Mesendoderm (in vitro differentiated cells): Measurements from ENCODE around the gene ADAMTSL1.

ENCODE experiments used
- DNase-seq: peaks from one replicate; pipeline ENCODE4 v3.0.0; 2013
- H2AK5ac ChIP-seq: 2 replicates; pipeline ENCODE4 v1.6.1; 2013; ENCODE audit warnings: low read length, inconsistent platforms
- H2BK120ac ChIP-seq: 2 replicates; pipeline ENCODE4 v1.6.1; 2013; ENCODE audit warnings: low read depth, mild to moderate bottlenecking, low read length, moderate library complexity, mixed read lengths
- H2BK15ac ChIP-seq: replicated peaks from 2 replicates; pipeline ENCODE4 v1.6.1; 2013; ENCODE audit warnings: low read depth, mild to moderate bottlenecking, moderate library complexity
- H2BK5ac ChIP-seq: 2 replicates; pipeline ENCODE4 v1.6.1; 2013; ENCODE audit warnings: low read length, inconsistent platforms
- H3K18ac ChIP-seq: 2 replicates; pipeline ENCODE4 v1.6.1; 2013; ENCODE audit warnings: mild to moderate bottlenecking, low read length, mixed read lengths
- H3K23ac ChIP-seq: one replicate; pipeline ENCODE4 v1.6.1; 2013; ENCODE audit warnings: low read length
- H3K27ac ChIP-seq: 2 replicates; pipeline ENCODE4 v1.5.1; 2013; ENCODE audit warnings: low read depth, mild to moderate bottlenecking, inconsistent platforms, low read length, moderate library complexity
- H3K27me3 ChIP-seq: 2 replicates; pipeline ENCODE4 v1.6.1; 2013; ENCODE audit warnings: low read length, control low read depth, mild to moderate bottlenecking, inconsistent platforms; ENCODE audit not compliant: insufficient read depth, poor library complexity
- H3K36me3 ChIP-seq: 2 replicates; pipeline ENCODE4 v1.6.1; 2013; ENCODE audit warnings: low read length, inconsistent platforms; ENCODE audit not compliant: control insufficient read depth, insufficient read depth
- H3K4ac ChIP-seq: one replicate; pipeline ENCODE4 v1.6.1; 2013; ENCODE audit warnings: low read depth, mild to moderate bottlenecking, low read length, moderate library complexity
- H3K4me1 ChIP-seq: 2 replicates; pipeline ENCODE4 v1.6.1; 2013; ENCODE audit warnings: low read depth, low read length, inconsistent platforms; ENCODE audit not compliant: control insufficient read depth
- H3K4me2 ChIP-seq: 2 replicates; pipeline ENCODE4 v1.6.1; 2013; ENCODE audit warnings: low read length
- H3K4me3 ChIP-seq: 2 replicates; pipeline ENCODE4 v1.5.1; 2013; ENCODE audit warnings: mild to moderate bottlenecking, low read length
- H3K56ac ChIP-seq: one replicate; pipeline ENCODE4 v1.6.1; 2013; ENCODE audit warnings: low read length
- H3K79me1 ChIP-seq: 2 replicates; pipeline ENCODE4 v1.6.1; 2013; ENCODE audit warnings: low read length, inconsistent platforms
- H3K79me2 ChIP-seq: 2 replicates; pipeline ENCODE4 v1.6.1; 2013; ENCODE audit warnings: mild to moderate bottlenecking, low read length; ENCODE audit not compliant: control insufficient read depth, insufficient read depth
- H3K9ac ChIP-seq: 2 replicates; pipeline ENCODE4 v1.6.1; 2013; ENCODE audit warnings: low read length, inconsistent platforms
- H4K5ac ChIP-seq: one replicate; pipeline ENCODE4 v1.6.1; 2013; ENCODE audit warnings: low read length
- H4K8ac ChIP-seq: one replicate; pipeline ENCODE4 v1.6.1; 2013; ENCODE audit warnings: low read depth, mild to moderate bottlenecking, control low read depth, low read length, moderate library complexity
- WGBS: extraction: QIAGEN DNeasy Blood & Tissue Kit; methylation state at CpG from one replicate; pipeline ENCODE4 v1.1.7; 2013; ENCODE audit warnings: low lambda C conversion rate, missing lambda C conversion rate; ENCODE audit not compliant: insufficient coverage; ENCODE audit errors: extremely low coverage; 5-methylcytosine and 5-hydroxymethylcytosine counted together

ADAMTSL1 gene

DNA sequence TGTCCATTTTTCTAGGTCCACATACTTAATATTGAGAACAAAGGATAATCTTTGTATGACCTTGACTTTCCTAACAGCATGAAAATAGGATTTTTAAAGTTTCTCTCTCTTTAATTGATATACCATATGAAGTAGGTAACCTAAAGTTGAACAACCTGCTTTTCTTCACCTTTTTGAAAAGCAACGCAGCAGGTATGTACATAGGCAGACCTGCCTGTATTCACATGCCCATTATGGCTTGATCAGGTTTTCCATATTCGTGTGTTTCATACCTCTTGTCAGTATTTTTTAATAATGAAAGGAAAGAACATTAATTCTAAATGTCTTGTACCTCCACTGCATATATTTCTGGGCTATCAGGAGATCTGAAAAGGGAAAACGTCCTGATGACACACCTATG lies 1.5 kb upstream of the ADAMTSL1 start:
- Histone ChIP-seq H4K5ac (no peak overlapping the region), H3K79me2 (no peaks in the 10 kb centered on the region), H3K56ac (no peak overlapping the region), H3K23ac (no peak overlapping the region), H3K4me1 (peaks cover 5% of the 10 kb centered on the region), H3K36me3 (no peaks in the 10 kb centered on the region), H2BK15ac (peak overlapping the region; percentile 85), H3K27ac (no peak overlapping the region), H3K4me3 (no peak overlapping the region), H2AK5ac (no peak overlapping the region), H3K4ac (no peak overlapping the region), H2BK5ac (no peak overlapping the region), H3K79me1 (no peaks in the 10 kb centered on the region), H3K18ac (no peak overlapping the region), H3K4me2 (no peak overlapping the region), H3K9ac (no peak overlapping the region), H2BK120ac (no peak overlapping the region), H4K8ac (no peak overlapping the region), H3K27me3 (no peaks in the 10 kb centered on the region)
- DNase-seq: no peak
- no CpG with 5 or more reads among the region's 3 CpGs for WGBS

DNA sequence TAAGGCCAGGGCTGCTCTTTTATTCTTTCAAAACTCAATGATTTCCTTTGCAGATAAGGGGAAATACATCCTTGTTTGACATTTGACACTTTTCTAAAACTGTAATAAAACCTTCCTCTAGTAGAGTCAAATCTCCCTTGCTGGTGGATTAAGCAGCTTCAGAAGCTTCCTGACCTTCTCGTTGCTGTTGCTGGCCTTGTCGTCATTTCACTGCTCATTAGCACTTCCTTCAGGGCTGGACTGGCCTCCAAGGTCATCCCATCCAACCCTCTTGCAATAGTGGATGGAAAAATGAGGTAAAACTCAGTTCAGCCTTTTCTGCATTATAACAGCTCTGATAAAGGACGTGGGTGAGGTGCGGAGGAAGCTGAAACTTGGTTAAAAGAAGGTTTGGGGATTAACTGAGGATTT lies 1.1 kb upstream of the ADAMTSL1 start:
- H3K4me3 ChIP-seq: no peak overlapping the region
- H3K27me3 ChIP-seq: no peaks in the 10 kb centered on the region
- H2BK5ac ChIP-seq: no peak overlapping the region
- H2AK5ac ChIP-seq: no peak overlapping the region
- H4K5ac ChIP-seq: no peak overlapping the region
- H4K8ac ChIP-seq: no peak overlapping the region
- H3K79me1 ChIP-seq: no peaks in the 10 kb centered on the region
- H3K36me3 ChIP-seq: no peaks in the 10 kb centered on the region
- no peak overlapping the region for H3K18ac ChIP-seq
- H3K9ac ChIP-seq: no peak overlapping the region
- H3K27ac ChIP-seq: no peak overlapping the region
- H3K4me1 ChIP-seq: peaks cover 5% of the 10 kb centered on the region
- H3K4me2 ChIP-seq: no peak overlapping the region
- H3K4ac ChIP-seq: no peak overlapping the region
- H2BK120ac ChIP-seq: no peak overlapping the region
- peak; percentile 57 for DNase-seq
- H3K23ac ChIP-seq: no peak overlapping the region
- no CpG with 5 or more reads among the region's 4 CpGs for WGBS
- no peak overlapping the region for H3K56ac ChIP-seq
- no peak overlapping the region for H2BK15ac ChIP-seq
- H3K79me2 ChIP-seq: no peaks in the 10 kb centered on the region

DNA sequence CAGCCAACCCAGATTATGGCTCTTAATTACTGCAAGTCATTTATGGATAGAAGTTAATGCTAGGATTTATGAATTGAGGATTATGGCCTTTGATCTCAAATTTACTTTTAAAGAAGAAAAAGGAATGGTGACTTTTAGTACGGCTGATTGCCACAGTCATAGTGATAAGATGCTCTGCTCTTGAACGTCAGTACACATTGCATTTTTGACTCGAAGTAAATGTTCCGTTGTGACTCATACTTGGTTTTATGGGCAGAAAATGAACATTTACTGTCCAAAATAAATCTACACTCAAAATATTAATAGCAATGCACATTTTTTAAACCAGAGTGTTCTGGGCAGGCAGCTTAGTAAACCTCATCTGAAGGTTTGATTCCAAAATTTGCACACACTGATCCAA lies 830 bp downstream of the ADAMTSL1 start:
- Histone ChIP-seq H3K4ac (no peak overlapping the region), H3K4me2 (no peak overlapping the region), H4K8ac (no peak overlapping the region), H3K23ac (no peak overlapping the region), H2BK120ac (no peak overlapping the region), H2BK15ac (no peak overlapping the region), H3K4me1 (peaks cover 5% of the 10 kb centered on the region), H3K18ac (no peak overlapping the region), H3K36me3 (no peaks in the 10 kb centered on the region), H2BK5ac (no peak overlapping the region), H3K27me3 (no peaks in the 10 kb centered on the region), H4K5ac (no peak overlapping the region), H3K4me3 (no peak overlapping the region), H3K9ac (no peak overlapping the region), H3K79me1 (no peaks in the 10 kb centered on the region), H3K56ac (no peak overlapping the region), H2AK5ac (no peak overlapping the region), H3K27ac (no peak overlapping the region), H3K79me2 (no peaks in the 10 kb centered on the region)
- no CpG with 5 or more reads among the region's 4 CpGs for WGBS
- DNase-seq: no peak

DNA sequence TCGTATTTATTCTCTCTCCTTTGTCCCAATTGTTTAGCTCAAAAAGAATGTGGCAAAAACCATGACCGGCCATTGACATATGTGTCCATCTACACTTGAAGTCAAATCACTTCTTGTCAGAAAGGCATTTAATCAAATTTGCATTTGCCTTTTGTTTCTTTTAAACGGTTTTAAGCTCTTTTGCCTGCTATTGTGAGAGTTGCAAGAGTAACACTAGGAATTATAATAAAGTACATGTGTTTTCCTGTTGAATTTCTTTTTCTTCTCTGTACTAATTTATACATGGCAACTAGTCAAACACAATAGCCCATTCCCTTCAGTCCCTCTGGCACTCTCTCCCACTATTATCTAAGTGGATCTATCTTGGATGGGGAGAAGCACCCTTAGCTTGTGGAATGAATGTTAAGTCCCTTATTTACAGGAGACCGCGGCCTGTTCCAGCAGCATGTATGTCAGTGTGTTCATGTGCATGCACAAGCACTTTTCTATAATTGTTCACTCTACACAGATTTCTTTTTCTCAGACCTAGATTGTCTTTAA lies 3.2 kb downstream of the ADAMTSL1 start:
- peaks cover 5% of the 10 kb centered on the region for H3K4me1 ChIP-seq
- H2BK120ac ChIP-seq: no peak overlapping the region
- no peak overlapping the region for H3K4ac ChIP-seq
- WGBS: no CpG with 5 or more reads among the region's 5 CpGs
- no peak overlapping the region for H3K27ac ChIP-seq
- no peak overlapping the region for H4K5ac ChIP-seq
- H3K56ac ChIP-seq: no peak overlapping the region
- no peak overlapping the region for H3K4me3 ChIP-seq
- no peak overlapping the region for H3K9ac ChIP-seq
- H3K4me2 ChIP-seq: no peak overlapping the region
- no peak overlapping the region for H3K18ac ChIP-seq
- no peak overlapping the region for H2BK15ac ChIP-seq
- no peak for DNase-seq
- H3K36me3 ChIP-seq: no peaks in the 10 kb centered on the region
- H3K27me3 ChIP-seq: no peaks in the 10 kb centered on the region
- no peak overlapping the region for H3K23ac ChIP-seq
- H3K79me1 ChIP-seq: no peaks in the 10 kb centered on the region
- H4K8ac ChIP-seq: no peak overlapping the region
- no peaks in the 10 kb centered on the region for H3K79me2 ChIP-seq
- no peak overlapping the region for H2AK5ac ChIP-seq
- no peak overlapping the region for H2BK5ac ChIP-seq

- Histone ChIP-seq H3K18ac (no peak overlapping the region), H3K4me1 (peaks cover 5% of the 10 kb centered on the region), H2AK5ac (no peak overlapping the region), H3K27me3 (no peaks in the 10 kb centered on the region), H3K4me3 (no peak overlapping the region), H3K36me3 (no peaks in the 10 kb centered on the region), H3K79me2 (no peaks in the 10 kb centered on the region), H3K4ac (no peak overlapping the region), H2BK15ac (no peak overlapping the region), H3K4me2 (no peak overlapping the region), H4K5ac (no peak overlapping the region), H3K79me1 (no peaks in the 10 kb centered on the region), H3K27ac (no peak overlapping the region), H3K9ac (no peak overlapping the region), H2BK120ac (no peak overlapping the region), H3K23ac (no peak overlapping the region), H4K8ac (no peak overlapping the region), H3K56ac (no peak overlapping the region), H2BK5ac (no peak overlapping the region)
- DNase-seq: no peak
These were observed 3.8 kb downstream of the ADAMTSL1 start for GRCh38 chr9:18477719-18478118.
